ENCODE measurements around the gene EIPR1. TPM values are rescaled to one million over a fixed set of nuclear protein-coding genes. Genes with fewer than 3 reads are reported as not detected.

The EIPR1 gene
- total RNA-seq, 4 donors from 2014 or later = 13.1 to 41.0 (median 27.4) TPM

- no peak for DNase-seq
- TF ChIP-seq EP300 (IDR thresholded peaks at IDR 0.05; ENCODE audit: low read depth) (no peak), POLR2A (IDR thresholded peaks at IDR 0.05) (no peak), CTCF (IDR thresholded peaks at IDR 0.05) (no peak), POLR2AphosphoS5 (IDR thresholded peaks at IDR 0.05) (no peak)
- Histone ChIP-seq H3K27ac (no peak overlapping the region), H3K4me1 (no peaks in the 10 kb centered on the region), H3K36me3 (no peaks in the 10 kb centered on the region), H3K27me3 (no peaks in the 10 kb centered on the region), H3K4me3 (no peak overlapping the region), H3K9me3 (no peaks in the 10 kb centered on the region)
- WGBS, 2 donors (ENCODE audit: low coverage in 1 of 2) = 98 to 100% methylated on average over 3 to 25 of the region's 25 CpGs
- intact Hi-C loops (cut with DNase I; ENCODE audit: low total_unique reads) (no loop called here), in situ Hi-C loops (cut with MboI; ENCODE audit: low pct_ligation_motif_present in 1 of 4, low pct_unique_long_range_greater_than_20kb in 1 of 4, low sequenced_read_pairs in 3 of 4) (no loop called here)
Observed at GRCh38 chr2:3176869-3177255, 200.8 kb downstream of the EIPR1 start.

DNA sequence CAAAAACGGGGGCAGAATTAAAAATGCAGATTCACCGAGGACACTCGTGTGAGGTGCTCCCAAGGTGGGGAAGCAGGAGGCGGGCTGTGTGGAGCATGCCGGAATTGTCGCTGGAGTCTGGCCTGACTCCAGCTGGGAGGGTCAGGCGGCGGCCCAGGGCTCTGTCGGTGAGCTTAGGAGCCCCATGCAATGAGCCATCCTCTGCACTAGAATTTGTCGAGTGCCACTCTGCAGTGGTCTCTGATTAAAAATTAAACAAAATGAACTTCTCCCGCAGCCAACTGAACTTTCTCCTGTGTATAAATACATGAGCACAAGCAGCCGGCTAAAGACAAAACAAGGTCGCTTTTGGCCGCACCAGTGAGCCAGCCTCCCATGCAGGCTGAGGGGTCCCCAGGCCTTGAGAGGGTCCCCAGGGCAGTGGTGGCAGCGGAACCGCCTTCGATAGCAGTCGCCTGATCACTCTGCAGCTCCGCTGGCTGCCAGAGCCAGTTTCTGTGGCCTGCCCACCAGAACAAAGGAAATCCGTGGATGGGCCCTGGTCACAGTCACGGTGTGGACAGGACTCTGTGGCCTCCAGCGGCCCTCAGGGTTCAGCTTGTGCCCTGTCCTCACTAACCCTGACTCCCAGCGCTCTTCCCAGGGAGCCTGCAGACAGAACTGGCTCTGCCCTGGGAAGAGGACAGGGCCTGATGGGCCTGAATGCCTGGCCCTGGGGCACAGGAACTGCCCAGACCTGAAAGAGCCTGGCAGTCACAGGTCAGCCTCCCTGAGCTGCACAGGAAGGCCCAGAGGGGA is 201.3 kb downstream of the EIPR1 start:
- in situ Hi-C loops (cut with MboI; ENCODE audit: low pct_ligation_motif_present in 1 of 4, low pct_unique_long_range_greater_than_20kb in 1 of 4, low sequenced_read_pairs in 3 of 4) = no loop called here
- intact Hi-C loops (cut with DNase I; ENCODE audit: low total_unique reads) = no loop called here
- 93% methylated on average over 19 of the region's 23 CpGs; no CpG with 5 or more reads in 1 of the 2 donors for WGBS, 2 donors (ENCODE audit: low coverage in 1 of 2)
- DNase-seq = no peak
- H3K4me1 ChIP-seq = no peaks in the 10 kb centered on the region
- no peaks in the 10 kb centered on the region for H3K9me3 ChIP-seq
- H3K27me3 ChIP-seq = no peaks in the 10 kb centered on the region
- H3K36me3 ChIP-seq = no peaks in the 10 kb centered on the region
- H3K27ac ChIP-seq = no peak overlapping the region
- TF ChIP-seq POLR2A (IDR thresholded peaks at IDR 0.05) = no peak
- no peak for TF ChIP-seq CTCF (IDR thresholded peaks at IDR 0.05)
- no peak for TF ChIP-seq POLR2AphosphoS5 (IDR thresholded peaks at IDR 0.05)
- no peak for TF ChIP-seq EP300 (IDR thresholded peaks at IDR 0.05; ENCODE audit: low read depth)
- H3K4me3 ChIP-seq = no peak overlapping the region

DNA sequence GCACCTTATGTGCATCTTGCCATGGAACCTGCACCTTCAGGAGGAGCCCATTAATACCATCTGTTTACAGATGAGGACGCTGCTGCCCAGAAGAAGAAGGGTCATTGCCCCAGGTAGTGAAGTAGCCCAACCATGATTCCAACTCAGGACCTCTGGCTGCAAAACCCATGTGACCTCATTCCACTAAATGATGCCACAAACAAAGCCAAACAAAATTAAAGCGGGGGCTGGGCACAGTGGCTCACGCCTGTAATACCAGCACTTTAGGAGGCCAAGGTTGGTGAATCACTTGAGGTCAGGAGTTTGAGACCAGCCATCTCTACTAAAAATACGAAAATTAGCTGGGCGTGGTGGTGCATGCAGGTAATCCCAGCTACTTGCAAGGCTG is 202.1 kb downstream of the EIPR1 start:
- no peaks in the 10 kb centered on the region for H3K27me3 ChIP-seq
- in situ Hi-C loops (cut with MboI; ENCODE audit: low pct_ligation_motif_present in 1 of 4, low pct_unique_long_range_greater_than_20kb in 1 of 4, low sequenced_read_pairs in 3 of 4) = no loop called here
- H3K4me3 ChIP-seq = no peak overlapping the region
- WGBS, 2 donors (ENCODE audit: low coverage in 1 of 2) = 83 to 99% methylated on average over 4 to 5 of the region's 5 CpGs
- intact Hi-C loops (cut with DNase I; ENCODE audit: low total_unique reads) = no loop called here
- H3K9me3 ChIP-seq = no peaks in the 10 kb centered on the region
- no peak overlapping the region for H3K27ac ChIP-seq
- no peaks in the 10 kb centered on the region for H3K4me1 ChIP-seq
- no peak for DNase-seq
- TF ChIP-seq EP300 (IDR thresholded peaks at IDR 0.05; ENCODE audit: low read depth) = no peak
- no peak for TF ChIP-seq CTCF (IDR thresholded peaks at IDR 0.05)
- no peak for TF ChIP-seq POLR2A (IDR thresholded peaks at IDR 0.05)
- no peak for TF ChIP-seq POLR2AphosphoS5 (IDR thresholded peaks at IDR 0.05)
- no peaks in the 10 kb centered on the region for H3K36me3 ChIP-seq

DNA sequence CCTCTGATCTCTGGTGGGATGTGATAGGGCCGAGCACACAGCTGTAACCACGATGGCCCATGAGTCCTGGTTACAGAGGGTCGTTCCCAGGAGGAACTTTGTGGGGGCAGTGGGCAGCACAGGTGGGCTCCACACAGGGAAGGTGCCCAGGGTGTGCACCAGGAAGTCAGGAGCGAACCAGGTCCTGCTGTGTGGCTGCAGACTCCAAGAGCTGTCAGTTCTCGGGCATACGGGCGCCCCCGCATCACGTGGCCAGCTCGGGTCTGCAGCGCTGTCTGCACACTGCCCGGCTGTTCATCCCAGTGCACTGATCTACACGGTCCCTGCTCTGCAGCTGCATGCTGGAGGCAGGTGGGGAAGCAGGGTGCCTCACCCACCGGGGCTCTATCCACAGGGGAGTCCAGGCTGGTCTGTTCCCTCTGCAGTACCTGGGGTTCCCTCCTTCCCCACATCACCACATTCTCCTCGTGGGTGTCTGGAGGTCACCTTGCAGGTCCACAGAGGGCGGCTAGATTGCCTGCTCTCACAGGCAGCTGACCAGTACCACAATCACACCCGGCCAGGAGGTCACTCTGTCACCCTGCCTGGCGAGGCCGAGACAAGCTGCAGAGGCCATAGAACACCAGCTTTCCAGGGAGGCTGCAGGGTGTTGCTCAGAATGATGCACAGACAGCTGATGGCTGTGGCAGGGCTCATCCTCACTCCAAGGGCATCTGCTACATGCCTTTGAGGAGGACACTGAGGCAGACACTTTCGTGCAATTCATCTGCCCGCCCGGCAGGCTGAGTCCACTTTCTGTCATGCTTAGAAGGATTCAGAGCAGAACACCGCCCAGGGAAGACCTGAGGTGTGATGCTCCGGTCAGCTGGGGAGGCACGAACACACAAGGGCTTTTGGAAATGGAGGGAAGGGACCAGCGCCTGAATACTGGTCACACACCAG is 202.7 kb downstream of the EIPR1 start:
- 95% methylated on average over 26 of the region's 26 CpGs; no CpG with 5 or more reads in 1 of the 2 donors for WGBS, 2 donors (ENCODE audit: low coverage in 1 of 2)
- Histone ChIP-seq H3K4me1 (no peaks in the 10 kb centered on the region), H3K36me3 (no peaks in the 10 kb centered on the region), H3K27ac (no peak overlapping the region), H3K9me3 (no peaks in the 10 kb centered on the region), H3K4me3 (no peak overlapping the region), H3K27me3 (no peaks in the 10 kb centered on the region)
- no peak for DNase-seq
- TF ChIP-seq POLR2AphosphoS5 (IDR thresholded peaks at IDR 0.05) (no peak), POLR2A (IDR thresholded peaks at IDR 0.05) (no peak), CTCF (IDR thresholded peaks at IDR 0.05) (no peak), EP300 (IDR thresholded peaks at IDR 0.05; ENCODE audit: low read depth) (no peak)
- intact Hi-C loops (cut with DNase I; ENCODE audit: low total_unique reads) = no loop called here
- in situ Hi-C loops (cut with MboI; ENCODE audit: low pct_ligation_motif_present in 1 of 4, low pct_unique_long_range_greater_than_20kb in 1 of 4, low sequenced_read_pairs in 3 of 4) = no loop called here
